Astrocyte (in vitro differentiated cells and primary cell): ENCODE measurements around the gene BCAT1. TPM values are rescaled to one million over a fixed set of nuclear protein-coding genes. Genes with fewer than 3 reads are reported as not detected.
"Not testable (repeated sequence)": the region's sequence is repeated elsewhere in the genome, so short reads cannot be mapped to it uniquely, and the experiment has no call there.

Source experiments
- DNase-seq: peaks from one replicate; pipeline ENCODE4 v3.0.0-alpha.2; 2010; ENCODE audit warnings: low read depth
- FAIRE-seq: peaks from 2 replicates; lab custom pipeline; 2011; peaks lifted over from hg19 to GRCh38; lab: Jason Lieb, UNC
- H2AFZ ChIP-seq: 2 replicates; pipeline ENCODE4 v1.6.0; 2012; ENCODE audit warnings: low read depth, low read length, inconsistent platforms
- H3K27ac ChIP-seq: 2 replicates; pipeline ENCODE4 v1.5.1; 2011; ENCODE audit warnings: low read depth, low read length, inconsistent platforms
- H3K27me3 ChIP-seq: 2 replicates; pipeline ENCODE4 v1.6.0; 2011; ENCODE audit warnings: low read length, inconsistent platforms; ENCODE audit not compliant: insufficient read depth
- H3K36me3 ChIP-seq: 2 replicates; pipeline ENCODE4 v1.5.1; 2011; ENCODE audit warnings: low read length, inconsistent platforms; ENCODE audit not compliant: insufficient read depth
- H3K4me1 ChIP-seq: 2 replicates; pipeline ENCODE4 v1.5.1; 2011; ENCODE audit warnings: low read length, inconsistent platforms; ENCODE audit not compliant: insufficient read depth
- H3K4me2 ChIP-seq: 2 replicates; pipeline ENCODE4 v1.6.0; 2012; ENCODE audit warnings: low read length, inconsistent platforms
- H3K4me3 ChIP-seq: 2 replicates; pipeline ENCODE4 v1.5.1; 2011; ENCODE audit warnings: low read depth, mild to moderate bottlenecking, low read length, inconsistent platforms; ENCODE audit not compliant: insufficient read depth
- H3K79me2 ChIP-seq: 2 replicates; pipeline ENCODE4 v1.6.0; 2012; ENCODE audit warnings: mild to moderate bottlenecking, low read length, inconsistent platforms; ENCODE audit not compliant: insufficient read depth
- H3K9ac ChIP-seq: 2 replicates; pipeline ENCODE4 v1.6.0; 2012; ENCODE audit warnings: mild to moderate bottlenecking, low read length, inconsistent platforms
- H3K9me3 ChIP-seq: 2 replicates; pipeline ENCODE4 v1.5.1; 2012; ENCODE audit warnings: low read depth, mild to moderate bottlenecking, low read length, inconsistent platforms; ENCODE audit not compliant: insufficient read depth
- H4K20me1 ChIP-seq: 2 replicates; pipeline ENCODE4 v1.6.0; 2012; ENCODE audit warnings: low read length, inconsistent platforms; ENCODE audit not compliant: insufficient read depth
- H3K27ac Mint-ChIP-seq: one replicate; pipeline ENCODE4 v1.8.0; 2021; ENCODE audit warnings: mild to moderate bottlenecking, mixed read lengths; ENCODE audit not compliant: unreplicated experiment
- H3K27me3 Mint-ChIP-seq: one replicate; pipeline ENCODE4 v1.8.0; 2021; ENCODE audit warnings: low read depth, mixed read lengths; ENCODE audit not compliant: unreplicated experiment
- H3K36me3 Mint-ChIP-seq: one replicate; pipeline ENCODE4 v1.8.0; 2021; ENCODE audit warnings: low read depth, mixed read lengths; ENCODE audit not compliant: unreplicated experiment
- H3K4me1 Mint-ChIP-seq: one replicate; pipeline ENCODE4 v1.8.0; 2021; ENCODE audit warnings: low read depth, mixed read lengths; ENCODE audit not compliant: unreplicated experiment
- H3K4me3 Mint-ChIP-seq: one replicate; pipeline ENCODE4 v1.8.0; 2021; ENCODE audit warnings: mild to moderate bottlenecking, moderate library complexity, mixed read lengths; ENCODE audit not compliant: unreplicated experiment
- H3K9me3 Mint-ChIP-seq: one replicate; pipeline ENCODE4 v1.8.0; 2021; ENCODE audit warnings: mild to moderate bottlenecking, mixed read lengths; ENCODE audit not compliant: unreplicated experiment
- CTCF ChIP-seq: IDR thresholded peaks from 2 replicates; pipeline ENCODE4 v1.5.1; 2011; ENCODE audit warnings: low read depth, mild to moderate bottlenecking, inconsistent platforms, low read length, moderate library complexity; ENCODE audit not compliant: insufficient read depth
- EZH2 ChIP-seq: IDR thresholded peaks from 2 replicates; pipeline ENCODE4 v1.6.1; 2012; ENCODE audit warnings: mild to moderate bottlenecking, low read length, inconsistent platforms; ENCODE audit not compliant: insufficient read depth
- total RNA-seq: library from RNA; stranded (reverse); gene quantifications from 2 replicates; pipeline ENCODE4 v1.2.1, GENCODE V29; 2021

BCAT1 gene
- total RNA-seq, 1 donor from 2014 or later: 476 TPM

- Histone ChIP-seq H3K4me2 (no peak overlapping the region), H4K20me1 (no peaks in the 10 kb centered on the region), H3K27ac (no peak overlapping the region), H3K27me3 (no peaks in the 10 kb centered on the region), H3K4me3 (no peak overlapping the region), H3K79me2 (no peaks in the 10 kb centered on the region), H2AFZ (no peak overlapping the region), H3K4me1 (no peaks in the 10 kb centered on the region), H3K9me3 (no peaks in the 10 kb centered on the region), H3K36me3 (peaks cover 4% of the 10 kb centered on the region), H3K9ac (no peak overlapping the region)
- Mint-ChIP-seq H3K9me3 (peaks cover 1% of the 10 kb centered on the region), H3K27ac (no peak overlapping the region), H3K36me3 (peaks cover 14% of the 10 kb centered on the region), H3K27me3 (no peaks in the 10 kb centered on the region), H3K4me1 (no peaks in the 10 kb centered on the region), H3K4me3 (no peak overlapping the region)
- TF ChIP-seq EZH2: no peak
- TF ChIP-seq CTCF: no peak
- DNase-seq (peak; percentile 9), FAIRE-seq (no peak)
Measured at GRCh38 chr12:24810378-24810777, 138.5 kb downstream of the BCAT1 start.

- H3K9me3 ChIP-seq, H3K4me1 ChIP-seq, H3K4me2 ChIP-seq, H3K79me2 ChIP-seq, H3K9me3 Mint-ChIP-seq, FAIRE-seq, H3K27ac ChIP-seq, H3K4me1 Mint-ChIP-seq, H3K36me3 ChIP-seq, H2AFZ ChIP-seq, H3K4me3 ChIP-seq, DNase-seq, H3K27ac Mint-ChIP-seq, H3K4me3 Mint-ChIP-seq, H4K20me1 ChIP-seq, H3K27me3 Mint-ChIP-seq, H3K9ac ChIP-seq, H3K27me3 ChIP-seq: not testable (repeated sequence)
- H3K36me3 Mint-ChIP-seq: peaks cover 14% of the 10 kb centered on the region
Measured at GRCh38 chr12:24809306-24809705, 139.6 kb downstream of the BCAT1 start.

GRCh38 chr12:24808651-24809050 lies 140.2 kb downstream of the BCAT1 start:
- TF ChIP-seq CTCF: no peak
- no peak for TF ChIP-seq EZH2
- no peak for FAIRE-seq
- DNase-seq: no peak
- H3K9me3 ChIP-seq: no peaks in the 10 kb centered on the region
- no peak overlapping the region for H3K27ac ChIP-seq
- H3K27me3 ChIP-seq: no peaks in the 10 kb centered on the region
- H3K79me2 ChIP-seq: no peaks in the 10 kb centered on the region
- H3K4me2 ChIP-seq: no peak overlapping the region
- Mint-ChIP-seq H3K4me3 (no peak overlapping the region), H3K27ac (no peak overlapping the region), H3K9me3 (peaks cover 1% of the 10 kb centered on the region), H3K36me3 (peaks cover 12% of the 10 kb centered on the region), H3K4me1 (no peaks in the 10 kb centered on the region), H3K27me3 (no peaks in the 10 kb centered on the region)
- no peak overlapping the region for H3K4me3 ChIP-seq
- no peaks in the 10 kb centered on the region for H4K20me1 ChIP-seq
- no peaks in the 10 kb centered on the region for H3K4me1 ChIP-seq
- H3K36me3 ChIP-seq: peaks cover 2% of the 10 kb centered on the region
- no peak overlapping the region for H3K9ac ChIP-seq
- no peak overlapping the region for H2AFZ ChIP-seq
